Astrocyte (in vitro differentiated cells and primary cell): ENCODE results near the gene C5. TPM values are rescaled to one million over a fixed set of nuclear protein-coding genes. Genes with fewer than 3 reads are reported as not detected.
A peak's percentile ranks its signal among the peaks of the same experiment; 100 is the strongest.

ENCODE experiments used
- DNase-seq: peaks from one replicate; pipeline ENCODE4 v3.0.0-alpha.2; 2010; ENCODE audit warnings: low read depth
- FAIRE-seq: peaks from 2 replicates; lab custom pipeline; 2011; peaks lifted over from hg19 to GRCh38; lab: Jason Lieb, UNC
- H2AFZ ChIP-seq: 2 replicates; pipeline ENCODE4 v1.6.0; 2012; ENCODE audit warnings: low read depth, low read length, inconsistent platforms
- H3K27ac ChIP-seq: 2 replicates; pipeline ENCODE4 v1.5.1; 2011; ENCODE audit warnings: low read depth, low read length, inconsistent platforms
- H3K27me3 ChIP-seq: 2 replicates; pipeline ENCODE4 v1.6.0; 2011; ENCODE audit warnings: low read length, inconsistent platforms; ENCODE audit not compliant: insufficient read depth
- H3K36me3 ChIP-seq: 2 replicates; pipeline ENCODE4 v1.5.1; 2011; ENCODE audit warnings: low read length, inconsistent platforms; ENCODE audit not compliant: insufficient read depth
- H3K4me1 ChIP-seq: 2 replicates; pipeline ENCODE4 v1.5.1; 2011; ENCODE audit warnings: low read length, inconsistent platforms; ENCODE audit not compliant: insufficient read depth
- H3K4me2 ChIP-seq: 2 replicates; pipeline ENCODE4 v1.6.0; 2012; ENCODE audit warnings: low read length, inconsistent platforms
- H3K4me3 ChIP-seq: 2 replicates; pipeline ENCODE4 v1.5.1; 2011; ENCODE audit warnings: low read depth, mild to moderate bottlenecking, low read length, inconsistent platforms; ENCODE audit not compliant: insufficient read depth
- H3K79me2 ChIP-seq: 2 replicates; pipeline ENCODE4 v1.6.0; 2012; ENCODE audit warnings: mild to moderate bottlenecking, low read length, inconsistent platforms; ENCODE audit not compliant: insufficient read depth
- H3K9ac ChIP-seq: 2 replicates; pipeline ENCODE4 v1.6.0; 2012; ENCODE audit warnings: mild to moderate bottlenecking, low read length, inconsistent platforms
- H3K9me3 ChIP-seq: 2 replicates; pipeline ENCODE4 v1.5.1; 2012; ENCODE audit warnings: low read depth, mild to moderate bottlenecking, low read length, inconsistent platforms; ENCODE audit not compliant: insufficient read depth
- H4K20me1 ChIP-seq: 2 replicates; pipeline ENCODE4 v1.6.0; 2012; ENCODE audit warnings: low read length, inconsistent platforms; ENCODE audit not compliant: insufficient read depth
- H3K27ac Mint-ChIP-seq: one replicate; pipeline ENCODE4 v1.8.0; 2021; ENCODE audit warnings: mild to moderate bottlenecking, mixed read lengths; ENCODE audit not compliant: unreplicated experiment
- H3K27me3 Mint-ChIP-seq: one replicate; pipeline ENCODE4 v1.8.0; 2021; ENCODE audit warnings: low read depth, mixed read lengths; ENCODE audit not compliant: unreplicated experiment
- H3K36me3 Mint-ChIP-seq: one replicate; pipeline ENCODE4 v1.8.0; 2021; ENCODE audit warnings: low read depth, mixed read lengths; ENCODE audit not compliant: unreplicated experiment
- H3K4me1 Mint-ChIP-seq: one replicate; pipeline ENCODE4 v1.8.0; 2021; ENCODE audit warnings: low read depth, mixed read lengths; ENCODE audit not compliant: unreplicated experiment
- H3K4me3 Mint-ChIP-seq: one replicate; pipeline ENCODE4 v1.8.0; 2021; ENCODE audit warnings: mild to moderate bottlenecking, moderate library complexity, mixed read lengths; ENCODE audit not compliant: unreplicated experiment
- H3K9me3 Mint-ChIP-seq: one replicate; pipeline ENCODE4 v1.8.0; 2021; ENCODE audit warnings: mild to moderate bottlenecking, mixed read lengths; ENCODE audit not compliant: unreplicated experiment
- CTCF ChIP-seq: IDR thresholded peaks from 2 replicates; pipeline ENCODE4 v1.5.1; 2011; ENCODE audit warnings: low read depth, mild to moderate bottlenecking, inconsistent platforms, low read length, moderate library complexity; ENCODE audit not compliant: insufficient read depth
- EZH2 ChIP-seq: IDR thresholded peaks from 2 replicates; pipeline ENCODE4 v1.6.1; 2012; ENCODE audit warnings: mild to moderate bottlenecking, low read length, inconsistent platforms; ENCODE audit not compliant: insufficient read depth
- total RNA-seq: library from RNA; stranded (reverse); gene quantifications from 2 replicates; pipeline ENCODE4 v1.2.1, GENCODE V29; 2021

Gene C5
- total RNA-seq, 1 donor from 2014 or later = 1.1 TPM

- H3K36me3 Mint-ChIP-seq = peaks cover 3% of the 10 kb centered on the region
- no peak overlapping the region for H3K4me3 Mint-ChIP-seq
- H3K9me3 Mint-ChIP-seq = no peaks in the 10 kb centered on the region
- no peak for TF ChIP-seq EZH2
- TF ChIP-seq CTCF = no peak
- no peak overlapping the region for H3K27ac Mint-ChIP-seq
- H3K79me2 ChIP-seq = no peaks in the 10 kb centered on the region
- H3K4me3 ChIP-seq = no peak overlapping the region
- H3K27ac ChIP-seq = no peak overlapping the region
- no peak overlapping the region for H3K4me2 ChIP-seq
- no peak for DNase-seq
- peaks cover 26% of the 10 kb centered on the region for H3K27me3 Mint-ChIP-seq
- FAIRE-seq = no peak
- H2AFZ ChIP-seq = no peak overlapping the region
- no peaks in the 10 kb centered on the region for H3K4me1 Mint-ChIP-seq
- H3K27me3 ChIP-seq = no peaks in the 10 kb centered on the region
- no peaks in the 10 kb centered on the region for H4K20me1 ChIP-seq
- H3K9me3 ChIP-seq = no peaks in the 10 kb centered on the region
- H3K36me3 ChIP-seq = no peaks in the 10 kb centered on the region
- no peaks in the 10 kb centered on the region for H3K4me1 ChIP-seq
- no peak overlapping the region for H3K9ac ChIP-seq
Measured at GRCh38 chr9:120904061-120904977, 145.8 kb downstream of the C5 start.

- Histone ChIP-seq H3K4me1 (no peaks in the 10 kb centered on the region), H2AFZ (no peak overlapping the region), H3K79me2 (no peaks in the 10 kb centered on the region), H4K20me1 (no peaks in the 10 kb centered on the region), H3K9me3 (no peaks in the 10 kb centered on the region), H3K9ac (no peak overlapping the region), H3K36me3 (no peaks in the 10 kb centered on the region), H3K27ac (no peak overlapping the region), H3K4me3 (no peak overlapping the region), H3K27me3 (no peaks in the 10 kb centered on the region), H3K4me2 (no peak overlapping the region)
- FAIRE-seq = no peak
- Mint-ChIP-seq H3K9me3 (no peaks in the 10 kb centered on the region), H3K27ac (peak overlapping the region; percentile 5), H3K36me3 (no peaks in the 10 kb centered on the region), H3K27me3 (peaks cover 26% of the 10 kb centered on the region), H3K4me1 (no peaks in the 10 kb centered on the region), H3K4me3 (no peak overlapping the region)
- no peak for TF ChIP-seq CTCF
- no peak for TF ChIP-seq EZH2
- no peak for DNase-seq
Measured at GRCh38 chr9:120902569-120903535, 147.2 kb downstream of the C5 start.

Other genes with a start within 250 kb of the C5 start
- 66.2 and 78.1 TPM in 2 replicates for gene PSMD5, start 207.4 kb downstream of the C5 start, total RNA-seq
- gene PHF19, start 173.1 kb downstream of the C5 start, total RNA-seq = 18.0 and 19.5 TPM in 2 replicates
- 4.2 and 4.7 TPM in 2 replicates for gene TRAF1, start 123.5 kb downstream of the C5 start, total RNA-seq
- 4.4 and 4.6 TPM in 2 replicates for gene CNTRL, start 24.7 kb upstream of the C5 start, total RNA-seq
- gene RAB14, start 151.6 kb upstream of the C5 start, total RNA-seq = 72.1 and 77.0 TPM in 2 replicates
- 260 and 357 TPM in 2 replicates for gene GSN, start 217.9 kb upstream of the C5 start, total RNA-seq